Stomach (tissue), 9 donors: ENCODE results near the gene TDRD7. TPM values are rescaled to one million over a fixed set of nuclear protein-coding genes. Genes with fewer than 3 reads are reported as not detected.

Experiments
- DNase-seq, 2 donors: peaks; one replicate each; pipeline versions ENCODE4 v3.0.0 to v3.0.0-alpha.2; 2013 to 2019
- H3K27ac ChIP-seq, 5 donors: fragments of 200-600 bp in 4 of 5; sonication (generic) in 4 of 5; one replicate each; pipeline ENCODE4 v1.5.1; 2013 to 2019; ENCODE audit warnings: mild to moderate bottlenecking in 1 of 5, moderate library complexity in 1 of 5
- H3K27me3 ChIP-seq, 3 donors: fragments of 200-600 bp; sonication (generic); one replicate each; pipeline ENCODE4 v1.5.1; 2017 to 2019; ENCODE audit warnings: mixed run types in 1 of 3
- H3K36me3 ChIP-seq, 4 donors: fragments of 200-600 bp; sonication (generic); 1 replicate in 3 of 4; 2 replicates in 1 of 4; pipeline ENCODE4 v1.5.1; 2016 to 2019
- H3K4me1 ChIP-seq, 4 donors: fragments of 200-600 bp; sonication (generic); one replicate each; pipeline ENCODE4 v1.5.1; 2016 to 2019
- H3K4me3 ChIP-seq, 4 donors: fragments of 200-600 bp; sonication (generic) in 3 of 4; one replicate each; pipeline ENCODE4 v1.5.1; 2016 to 2019; ENCODE audit warnings: mild to moderate bottlenecking in 1 of 4
- H3K9me3 ChIP-seq, 4 donors: fragments of 200-600 bp; sonication (generic); one replicate each; pipeline ENCODE4 v1.5.1; 2016 to 2019
- CTCF ChIP-seq, 7 experiments: fragments of 450-650 bp in 4 of 7; fragments of 200-600 bp in 3 of 7; sonication (generic) in 3 of 7; IDR thresholded peaks; one replicate each; pipeline ENCODE4 v1.5.1; 2016 to 2019; ENCODE audit warnings: antibody characterized with exemption in 7 of 7, control low read depth in 2 of 7, mild to moderate bottlenecking in 1 of 7
- EP300 ChIP-seq: sonication (generic); formaldehyde crosslinking; IDR thresholded peaks from one replicate; pipeline ENCODE4 v1.6.1; 2017; ENCODE audit warnings: antibody characterized with exemption
- POLR2A ChIP-seq, 4 donors: fragments of 450-650 bp; IDR thresholded peaks; one replicate each; pipeline ENCODE4 v1.6.1; 2016; ENCODE audit warnings: antibody characterized with exemption in 4 of 4, control low read depth in 2 of 4, mild to moderate bottlenecking in 1 of 4, moderate library complexity in 1 of 4
- POLR2AphosphoS5 ChIP-seq, 3 donors: sonication (generic); formaldehyde crosslinking; IDR thresholded peaks; one replicate each; pipeline ENCODE4 v1.6.1; 2016; ENCODE audit warnings: antibody characterized with exemption in 3 of 3
- WGBS, 5 donors: extraction: QIAGEN DNeasy Blood & Tissue Kit in 3 of 5; methylation state at CpG; one replicate each; pipeline versions ENCODE4 v1.1.5 to v1.1.7; 2013 to 2018; 5-methylcytosine and 5-hydroxymethylcytosine counted together
- intact Hi-C: fragments of 100-400 bp; cut with DNase I; formaldehyde crosslinking; loops from one replicate; pipeline ENCODE4 v1.15.1; 2023; ENCODE audit warnings: low total_unique reads
- polyA plus RNA-seq, 3 donors: library from polyadenylated mRNA; stranded (reverse); fragments of 200-250 nt; gene quantifications; one replicate each; pipeline ENCODE4 v1.2.3, GENCODE V29; 2013
- total RNA-seq, 5 donors: library from RNA; depleted of rRNA; stranded (reverse); fragments of >200 nt; gene quantifications; one replicate each; pipeline versions ENCODE4 v1.1.0 to v1.2.3, GENCODE V29; 2014 to 2016
- donor health status: healthy with polysubstance abuse.
- donor health status: Bipolar disorder and iron deficiency.
- donor health status: healthy.

The TDRD7 gene
- total and polyA plus RNA-seq, 8 donors: 4.7 to 20.1 (median 9.1) TPM

DNA sequence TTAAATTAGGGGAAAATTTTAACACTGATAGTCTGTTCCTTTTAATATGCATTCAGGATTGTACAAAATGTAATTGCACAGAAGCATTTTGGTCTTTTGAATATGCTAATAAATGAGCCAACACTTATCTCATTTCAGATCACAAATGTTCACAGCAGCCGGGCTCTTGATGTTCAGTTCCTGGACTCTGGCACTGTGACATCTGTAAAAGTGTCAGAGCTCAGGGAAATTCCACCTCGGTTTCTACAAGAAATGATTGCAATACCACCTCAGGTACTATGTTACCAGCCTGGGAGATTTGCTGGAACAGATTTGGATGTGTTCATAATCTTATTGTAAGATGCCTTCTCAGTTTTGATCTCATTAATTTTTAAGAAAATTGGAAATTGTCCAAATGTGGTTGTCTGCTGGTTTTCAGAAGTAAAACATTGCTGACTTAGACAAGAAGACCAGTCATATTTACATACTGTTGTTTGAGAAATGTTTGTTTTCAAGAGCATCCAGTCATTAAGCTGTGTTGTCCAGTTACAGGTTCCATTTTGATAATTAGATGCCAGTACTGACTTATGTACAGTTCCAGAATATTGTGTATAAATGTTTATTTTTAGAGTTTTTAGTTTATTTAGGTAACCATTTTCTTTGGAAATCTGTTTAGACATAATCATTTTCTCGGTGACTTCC lies 66.5 kb downstream of the TDRD7 start:
- TF ChIP-seq CTCF (IDR thresholded peaks at IDR 0.05) (no peak), POLR2A (IDR thresholded peaks at IDR 0.05) (no peak), EP300 (no peak), POLR2AphosphoS5 (IDR thresholded peaks at IDR 0.05) (no peak)
- 48 to 62% (median 58%) methylated on average over 3 of the region's 3 CpGs for WGBS, 5 donors
- intact Hi-C loops: no loop called here
- H3K4me3 ChIP-seq: no peak overlapping the region
- DNase-seq: no peak
- peaks cover 6 to 80% (median 56%) of the 10 kb centered on the region in 4 donors for H3K36me3 ChIP-seq
- no peaks in the 10 kb centered on the region for H3K9me3 ChIP-seq
- H3K27ac ChIP-seq: no peak overlapping the region
- H3K27me3 ChIP-seq: no peaks in the 10 kb centered on the region
- H3K4me1 ChIP-seq: no peaks in the 10 kb centered on the region

GRCh38 chr9:97479496-97480159 lies 67.7 kb downstream of the TDRD7 start:
- peaks cover 6 to 70% (median 51%) of the 10 kb centered on the region in 4 donors for H3K36me3 ChIP-seq
- TF ChIP-seq POLR2AphosphoS5 (IDR thresholded peaks at IDR 0.05) (no peak), EP300 (no peak), CTCF (IDR thresholded peaks at IDR 0.05) (no peak), POLR2A (IDR thresholded peaks at IDR 0.05) (no peak)
- H3K9me3 ChIP-seq: no peaks in the 10 kb centered on the region
- H3K27ac ChIP-seq: no peak overlapping the region
- peaks cover 0 to 7% (median 0%) of the 10 kb centered on the region in 4 donors for H3K4me1 ChIP-seq
- DNase-seq: no peak
- no peaks in the 10 kb centered on the region for H3K27me3 ChIP-seq
- intact Hi-C loops: no loop called here
- 78 to 87% (median 83%) methylated on average over 5 of the region's 5 CpGs for WGBS, 5 donors
- H3K4me3 ChIP-seq: no peak overlapping the region

- 30 to 56% (median 37%) methylated on average over 1 of the region's 1 CpG for WGBS, 5 donors
- no peak for DNase-seq
- TF ChIP-seq EP300 (no peak), POLR2AphosphoS5 (IDR thresholded peaks at IDR 0.05) (no peak)
- H3K36me3 ChIP-seq: peaks cover 6 to 67% (median 49%) of the 10 kb centered on the region in 4 donors
- no peak overlapping the region for H3K27ac ChIP-seq
- H3K4me1 ChIP-seq: peaks cover 0 to 8% (median 0%) of the 10 kb centered on the region in 4 donors
- H3K27me3 ChIP-seq: no peaks in the 10 kb centered on the region
- H3K9me3 ChIP-seq: no peaks in the 10 kb centered on the region
- H3K4me3 ChIP-seq: no peak overlapping the region
- intact Hi-C loops: no loop called here
Observed at GRCh38 chr9:97480174-97480573, 68.3 kb downstream of the TDRD7 start.

GRCh38 chr9:97480749-97481148 lies 68.9 kb downstream of the TDRD7 start:
- H3K27me3 ChIP-seq: no peaks in the 10 kb centered on the region
- no peak for TF ChIP-seq EP300
- no peak for TF ChIP-seq POLR2A (IDR thresholded peaks at IDR 0.05)
- TF ChIP-seq POLR2AphosphoS5 (IDR thresholded peaks at IDR 0.05): no peak
- TF ChIP-seq CTCF (IDR thresholded peaks at IDR 0.05): no peak
- H3K9me3 ChIP-seq: no peaks in the 10 kb centered on the region
- H3K36me3 ChIP-seq: peaks cover 6 to 65% (median 48%) of the 10 kb centered on the region in 4 donors
- H3K4me3 ChIP-seq: no peak overlapping the region
- WGBS, 5 donors: 94 to 97% (median 96%) methylated on average over 1 of the region's 1 CpG
- no peak for DNase-seq
- intact Hi-C loops: no loop called here
- peaks cover 0 to 8% (median 0%) of the 10 kb centered on the region in 4 donors for H3K4me1 ChIP-seq
- H3K27ac ChIP-seq: no peak overlapping the region

- H3K4me3 ChIP-seq: no peak overlapping the region
- no peak overlapping the region for H3K27ac ChIP-seq
- peaks cover 11 to 74% (median 67%) of the 10 kb centered on the region in 4 donors for H3K36me3 ChIP-seq
- TF ChIP-seq POLR2A (IDR thresholded peaks at IDR 0.05) (no peak), CTCF (IDR thresholded peaks at IDR 0.05) (no peak), EP300 (no peak), POLR2AphosphoS5 (IDR thresholded peaks at IDR 0.05) (no peak)
- peak; percentile 42 to 59 for DNase-seq
- intact Hi-C loops: no loop called here
- WGBS, 5 donors: 94 to 100% (median 96%) methylated on average over 1 of the region's 1 CpG
- H3K27me3 ChIP-seq: no peaks in the 10 kb centered on the region
- peaks cover 0 to 8% (median 0%) of the 10 kb centered on the region in 4 donors for H3K9me3 ChIP-seq
- peaks cover 0 to 8% (median 0%) of the 10 kb centered on the region in 4 donors for H3K4me1 ChIP-seq
Observed at GRCh38 chr9:97484134-97484533, 72.2 kb downstream of the TDRD7 start.
